Liver (tissue), 9 donors: Measurements from ENCODE around the gene ENTHD1. TPM values are rescaled to one million over a fixed set of nuclear protein-coding genes. Genes with fewer than 3 reads are reported as not detected.

Source experiments
- DNase-seq: peaks from one replicate; pipeline ENCODE4 v3.0.0-alpha.2; 2017; ENCODE audit warnings: low spot score
- H3K27ac ChIP-seq, 2 donors: one replicate each; pipeline ENCODE4 v1.7.0; 2013; ENCODE audit warnings: inconsistent platforms in 2 of 2, low read length in 2 of 2, control low read depth in 1 of 2, low read depth in 1 of 2, mild to moderate bottlenecking in 1 of 2
- H3K27me3 ChIP-seq, 4 donors: one replicate each; pipeline versions ENCODE4 v1.6.1 to v1.7.0; 2013; ENCODE audit warnings: low read length in 3 of 4, inconsistent platforms in 1 of 4, mild to moderate bottlenecking in 1 of 4, moderate library complexity in 1 of 4; ENCODE audit not compliant: control insufficient read depth in 4 of 4, insufficient read depth in 4 of 4
- H3K36me3 ChIP-seq, 4 donors: one replicate each; pipeline versions ENCODE4 v1.6.1 to v1.7.0; 2013; ENCODE audit warnings: low read length in 3 of 4, mild to moderate bottlenecking in 3 of 4, low read depth in 1 of 4, moderate library complexity in 1 of 4; ENCODE audit not compliant: control insufficient read depth in 4 of 4, insufficient read depth in 3 of 4
- H3K4me1 ChIP-seq, 4 donors: one replicate each; pipeline versions ENCODE4 v1.6.1 to v1.7.0; 2013; ENCODE audit warnings: low read length in 3 of 4, mild to moderate bottlenecking in 3 of 4, moderate library complexity in 1 of 4; ENCODE audit not compliant: control insufficient read depth in 4 of 4, insufficient read depth in 4 of 4
- H3K4me3 ChIP-seq, 3 donors: one replicate each; pipeline versions ENCODE4 v1.6.1 to v1.7.0; 2013; ENCODE audit warnings: low read length in 3 of 3, control low read depth in 1 of 3, low read depth in 1 of 3, mild to moderate bottlenecking in 1 of 3
- H3K9ac ChIP-seq, 2 donors: one replicate each; pipeline ENCODE4 v1.7.0; 2013; ENCODE audit warnings: low read length in 2 of 2, mild to moderate bottlenecking in 2 of 2, moderate library complexity in 2 of 2, control low read depth in 1 of 2, low read depth in 1 of 2
- H3K9me3 ChIP-seq, 4 donors: one replicate each; pipeline versions ENCODE4 v1.6.1 to v1.7.0; 2013; ENCODE audit warnings: low read length in 3 of 4; ENCODE audit not compliant: control insufficient read depth in 4 of 4
- EGR1 ChIP-seq, 2 donors: IDR thresholded peaks; 2 replicates each; pipeline ENCODE4 v1.6.1; 2016 to 2018; ENCODE audit warnings: antibody characterized with exemption in 2 of 2, low read depth in 2 of 2
- FOXA1 ChIP-seq: IDR thresholded peaks from 2 replicates; pipeline ENCODE4 v1.6.1; 2016; ENCODE audit warnings: antibody characterized with exemption
- FOXA2 ChIP-seq: IDR thresholded peaks from 2 replicates; pipeline ENCODE4 v1.6.1; 2016; ENCODE audit warnings: antibody characterized with exemption
- GABPA ChIP-seq, 2 donors: IDR thresholded peaks in 1 of 2; conservative IDR thresholded peaks in 1 of 2; 2 replicates each; pipeline ENCODE4 v1.6.1; 2016; ENCODE audit warnings: antibody characterized with exemption in 2 of 2, mild to moderate bottlenecking in 1 of 2, moderate library complexity in 1 of 2
- HNF4A ChIP-seq, 2 donors: conservative IDR thresholded peaks; 2 replicates each; pipeline ENCODE4 v1.6.1; 2016; ENCODE audit warnings: antibody characterized with exemption in 2 of 2, mild to moderate bottlenecking in 2 of 2
- HNF4G ChIP-seq: IDR thresholded peaks from 2 replicates; pipeline ENCODE4 v1.6.1; 2016; ENCODE audit warnings: antibody characterized with exemption
- JUND ChIP-seq, 2 donors: IDR thresholded peaks; 2 replicates each; pipeline ENCODE4 v1.6.1; 2016; ENCODE audit warnings: antibody characterized with exemption in 2 of 2
- NR2F2 ChIP-seq: IDR thresholded peaks from 2 replicates; pipeline ENCODE4 v1.6.1; 2016; ENCODE audit warnings: antibody characterized with exemption
- RAD21 ChIP-seq, 2 donors: IDR thresholded peaks; 2 replicates each; pipeline ENCODE4 v1.6.1; 2016; ENCODE audit warnings: antibody characterized with exemption in 2 of 2, mild to moderate bottlenecking in 2 of 2
- RXRA ChIP-seq, 2 donors: IDR thresholded peaks; 2 replicates each; pipeline ENCODE4 v1.6.1; 2017 to 2018; ENCODE audit warnings: antibody characterized with exemption in 2 of 2, mild to moderate bottlenecking in 1 of 2
- SP1 ChIP-seq: IDR thresholded peaks from 2 replicates; pipeline ENCODE4 v1.6.1; 2018; ENCODE audit warnings: antibody characterized with exemption, mild to moderate bottlenecking
- TAF1 ChIP-seq: conservative IDR thresholded peaks from 2 replicates; pipeline ENCODE4 v1.6.1; 2016; ENCODE audit warnings: antibody characterized with exemption, mild to moderate bottlenecking
- YY1 ChIP-seq: IDR thresholded peaks from 2 replicates; pipeline ENCODE4 v1.6.1; 2016; ENCODE audit warnings: antibody characterized with exemption, mild to moderate bottlenecking
- WGBS: extraction: QIAGEN DNeasy Blood & Tissue Kit; methylation state at CpG from one replicate; pipeline ENCODE4 v1.1.7; 2013; 5-methylcytosine and 5-hydroxymethylcytosine counted together
- polyA plus RNA-seq, 2 donors: library from polyadenylated mRNA; stranded (reverse) in 1 of 2; unstranded in 1 of 2; fragments of 200-250 nt in 1 of 2; fragments of >200 nt in 1 of 2; fragmentation: Nextera tagmentation in 1 of 2; extraction: Ambion mirVana in 1 of 2; gene quantifications; one replicate each; pipeline versions ENCODE4 v1.2.1 to v1.2.3, GENCODE V29; 2013 to 2015
- total RNA-seq, 2 donors: library from RNA; depleted of rRNA; stranded (reverse); fragments of >200 nt; gene quantifications; one replicate each; pipeline ENCODE4 v1.2.3, GENCODE V29; 2014
- TF ChIP-seq, protein P1 (sequence below): fragments of 150-350 bp; IDR thresholded peaks from 2 replicates; pipeline ENCODE4 v1.5.1; 2017; ENCODE audit warnings: improper control_type of control experiment, low read depth, low read length; ENCODE audit not compliant: missing input control
- TF ChIP-seq, protein P2 (sequence below): IDR thresholded peaks from 2 replicates; pipeline ENCODE4 v1.6.1; 2016; ENCODE audit warnings: antibody characterized with exemption, mild to moderate bottlenecking
- TF ChIP-seq, protein P3 (sequence below): IDR thresholded peaks from 2 replicates; pipeline ENCODE4 v1.6.1; 2016; ENCODE audit warnings: antibody characterized with exemption
- TF ChIP-seq, protein P4 (sequence below): IDR thresholded peaks from 2 replicates; pipeline ENCODE4 v1.6.1; 2016; ENCODE audit warnings: antibody characterized with exemption
- donor health status: healthy.
- donor health status: healthy.
- donor health status: healthy.
- donor health status: healthy.
- donor health status: healthy.

ENTHD1 gene
- total and polyA plus RNA-seq, 4 donors, result not detected

DNA sequence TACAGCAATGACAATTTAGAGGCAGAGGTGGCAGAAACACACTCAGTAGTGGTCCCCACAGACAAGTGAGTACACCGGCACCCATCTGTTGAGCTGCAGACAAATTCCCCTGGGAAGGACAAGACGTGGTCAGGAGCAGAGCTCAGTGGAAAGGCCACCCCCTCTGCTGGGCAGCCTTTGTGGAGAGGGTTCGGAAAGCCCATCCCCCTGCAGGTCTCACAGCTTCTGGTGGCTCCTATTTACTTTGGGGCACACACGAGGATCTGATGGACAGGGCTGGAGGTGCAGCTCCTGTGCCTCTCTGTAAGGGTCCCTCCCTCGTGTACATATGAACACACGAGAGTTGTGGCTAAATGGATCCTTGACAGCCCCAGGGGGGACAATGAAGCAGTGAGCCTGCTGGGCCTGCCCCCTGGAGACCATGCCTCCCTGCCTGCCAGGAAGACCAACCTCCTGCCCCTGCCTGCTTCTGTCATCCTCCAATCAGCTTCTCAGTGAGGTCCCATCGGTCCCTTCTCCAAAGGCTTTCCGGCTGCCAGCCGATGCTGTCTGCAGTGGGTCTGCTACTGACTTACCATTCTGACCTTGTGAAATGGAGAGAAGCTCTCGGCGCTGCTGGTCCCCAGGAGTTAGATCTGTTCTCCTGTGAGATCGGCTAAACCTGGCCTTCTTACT is 161.5 kb downstream of the ENTHD1 start:
- H3K9me3 ChIP-seq, result no peaks in the 10 kb centered on the region
- peaks cover 0 to 13% (median 0%) of the 10 kb centered on the region in 4 donors for H3K27me3 ChIP-seq
- TF ChIP-seq JUND (IDR thresholded peaks at IDR 0.05) (no peak), SP1 (no peak), TAF1 (no peak), HNF4A (conservative IDR thresholded peaks at IDR 0.05) (no peak), YY1 (no peak), FOXA1 (no peak), RAD21 (IDR thresholded peaks at IDR 0.05) (no peak), RXRA (IDR thresholded peaks at IDR 0.05) (no peak), EGR1 (IDR thresholded peaks at IDR 0.05; ENCODE audit: low read depth in 2 of 2) (no peak), NR2F2 (no peak), FOXA2 (no peak), HNF4G (no peak), GABPA (IDR thresholded peaks at IDR 0.05 in 1 of 2, conservative IDR thresholded peaks at IDR 0.05 in 1 of 2) (no peak)
- TF ChIP-seq, protein P1, sequence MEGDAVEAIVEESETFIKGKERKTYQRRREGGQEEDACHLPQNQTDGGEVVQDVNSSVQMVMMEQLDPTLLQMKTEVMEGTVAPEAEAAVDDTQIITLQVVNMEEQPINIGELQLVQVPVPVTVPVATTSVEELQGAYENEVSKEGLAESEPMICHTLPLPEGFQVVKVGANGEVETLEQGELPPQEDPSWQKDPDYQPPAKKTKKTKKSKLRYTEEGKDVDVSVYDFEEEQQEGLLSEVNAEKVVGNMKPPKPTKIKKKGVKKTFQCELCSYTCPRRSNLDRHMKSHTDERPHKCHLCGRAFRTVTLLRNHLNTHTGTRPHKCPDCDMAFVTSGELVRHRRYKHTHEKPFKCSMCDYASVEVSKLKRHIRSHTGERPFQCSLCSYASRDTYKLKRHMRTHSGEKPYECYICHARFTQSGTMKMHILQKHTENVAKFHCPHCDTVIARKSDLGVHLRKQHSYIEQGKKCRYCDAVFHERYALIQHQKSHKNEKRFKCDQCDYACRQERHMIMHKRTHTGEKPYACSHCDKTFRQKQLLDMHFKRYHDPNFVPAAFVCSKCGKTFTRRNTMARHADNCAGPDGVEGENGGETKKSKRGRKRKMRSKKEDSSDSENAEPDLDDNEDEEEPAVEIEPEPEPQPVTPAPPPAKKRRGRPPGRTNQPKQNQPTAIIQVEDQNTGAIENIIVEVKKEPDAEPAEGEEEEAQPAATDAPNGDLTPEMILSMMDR, result no peak
- TF ChIP-seq, protein P2, sequence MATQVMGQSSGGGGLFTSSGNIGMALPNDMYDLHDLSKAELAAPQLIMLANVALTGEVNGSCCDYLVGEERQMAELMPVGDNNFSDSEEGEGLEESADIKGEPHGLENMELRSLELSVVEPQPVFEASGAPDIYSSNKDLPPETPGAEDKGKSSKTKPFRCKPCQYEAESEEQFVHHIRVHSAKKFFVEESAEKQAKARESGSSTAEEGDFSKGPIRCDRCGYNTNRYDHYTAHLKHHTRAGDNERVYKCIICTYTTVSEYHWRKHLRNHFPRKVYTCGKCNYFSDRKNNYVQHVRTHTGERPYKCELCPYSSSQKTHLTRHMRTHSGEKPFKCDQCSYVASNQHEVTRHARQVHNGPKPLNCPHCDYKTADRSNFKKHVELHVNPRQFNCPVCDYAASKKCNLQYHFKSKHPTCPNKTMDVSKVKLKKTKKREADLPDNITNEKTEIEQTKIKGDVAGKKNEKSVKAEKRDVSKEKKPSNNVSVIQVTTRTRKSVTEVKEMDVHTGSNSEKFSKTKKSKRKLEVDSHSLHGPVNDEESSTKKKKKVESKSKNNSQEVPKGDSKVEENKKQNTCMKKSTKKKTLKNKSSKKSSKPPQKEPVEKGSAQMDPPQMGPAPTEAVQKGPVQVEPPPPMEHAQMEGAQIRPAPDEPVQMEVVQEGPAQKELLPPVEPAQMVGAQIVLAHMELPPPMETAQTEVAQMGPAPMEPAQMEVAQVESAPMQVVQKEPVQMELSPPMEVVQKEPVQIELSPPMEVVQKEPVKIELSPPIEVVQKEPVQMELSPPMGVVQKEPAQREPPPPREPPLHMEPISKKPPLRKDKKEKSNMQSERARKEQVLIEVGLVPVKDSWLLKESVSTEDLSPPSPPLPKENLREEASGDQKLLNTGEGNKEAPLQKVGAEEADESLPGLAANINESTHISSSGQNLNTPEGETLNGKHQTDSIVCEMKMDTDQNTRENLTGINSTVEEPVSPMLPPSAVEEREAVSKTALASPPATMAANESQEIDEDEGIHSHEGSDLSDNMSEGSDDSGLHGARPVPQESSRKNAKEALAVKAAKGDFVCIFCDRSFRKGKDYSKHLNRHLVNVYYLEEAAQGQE, result no peak
- H3K4me1 ChIP-seq, result no peaks in the 10 kb centered on the region
- WGBS, result 43% methylated on average over 12 of the region's 12 CpGs
- no peak overlapping the region for H3K27ac ChIP-seq
- H3K9ac ChIP-seq, result no peak overlapping the region
- no peak for DNase-seq
- H3K4me3 ChIP-seq, result no peak overlapping the region
- no peaks in the 10 kb centered on the region for H3K36me3 ChIP-seq

DNA sequence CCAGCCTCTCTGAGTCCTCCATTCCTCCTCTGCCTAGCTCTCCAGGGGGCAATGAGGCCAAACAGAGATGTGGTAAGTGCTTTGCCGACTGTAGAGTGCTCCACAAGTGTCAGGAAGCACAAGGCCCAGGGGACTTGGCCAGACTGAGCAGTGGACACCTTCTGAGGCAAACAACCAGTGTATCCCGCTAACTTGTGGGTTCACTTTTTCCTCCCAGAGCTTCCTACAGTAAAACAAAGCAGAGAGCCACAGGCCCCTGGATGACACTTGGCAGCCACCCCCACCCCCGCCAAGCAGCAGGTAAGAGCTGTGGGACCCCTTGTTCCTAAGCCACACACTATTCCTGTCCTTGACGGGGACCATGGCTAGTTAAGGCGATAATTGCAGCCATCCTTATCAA is 162.1 kb downstream of the ENTHD1 start:
- Histone ChIP-seq H3K9me3 (no peaks in the 10 kb centered on the region), H3K27ac (no peak overlapping the region), H3K9ac (no peak overlapping the region), H3K27me3 (peaks cover 0 to 9% (median 0%) of the 10 kb centered on the region in 4 donors), H3K4me3 (no peak overlapping the region), H3K4me1 (no peaks in the 10 kb centered on the region), H3K36me3 (no peaks in the 10 kb centered on the region)
- 78% methylated on average over 5 of the region's 5 CpGs for WGBS
- no peak for DNase-seq
- TF ChIP-seq JUND (IDR thresholded peaks at IDR 0.05) (no peak), HNF4G (no peak), TAF1 (no peak), EGR1 (IDR thresholded peaks at IDR 0.05; ENCODE audit: low read depth in 2 of 2) (no peak), FOXA2 (no peak), RAD21 (IDR thresholded peaks at IDR 0.05) (no peak), SP1 (no peak), GABPA (IDR thresholded peaks at IDR 0.05 in 1 of 2, conservative IDR thresholded peaks at IDR 0.05 in 1 of 2) (no peak), YY1 (no peak), NR2F2 (no peak), RXRA (IDR thresholded peaks at IDR 0.05) (no peak)
- TF ChIP-seq, protein P3, sequence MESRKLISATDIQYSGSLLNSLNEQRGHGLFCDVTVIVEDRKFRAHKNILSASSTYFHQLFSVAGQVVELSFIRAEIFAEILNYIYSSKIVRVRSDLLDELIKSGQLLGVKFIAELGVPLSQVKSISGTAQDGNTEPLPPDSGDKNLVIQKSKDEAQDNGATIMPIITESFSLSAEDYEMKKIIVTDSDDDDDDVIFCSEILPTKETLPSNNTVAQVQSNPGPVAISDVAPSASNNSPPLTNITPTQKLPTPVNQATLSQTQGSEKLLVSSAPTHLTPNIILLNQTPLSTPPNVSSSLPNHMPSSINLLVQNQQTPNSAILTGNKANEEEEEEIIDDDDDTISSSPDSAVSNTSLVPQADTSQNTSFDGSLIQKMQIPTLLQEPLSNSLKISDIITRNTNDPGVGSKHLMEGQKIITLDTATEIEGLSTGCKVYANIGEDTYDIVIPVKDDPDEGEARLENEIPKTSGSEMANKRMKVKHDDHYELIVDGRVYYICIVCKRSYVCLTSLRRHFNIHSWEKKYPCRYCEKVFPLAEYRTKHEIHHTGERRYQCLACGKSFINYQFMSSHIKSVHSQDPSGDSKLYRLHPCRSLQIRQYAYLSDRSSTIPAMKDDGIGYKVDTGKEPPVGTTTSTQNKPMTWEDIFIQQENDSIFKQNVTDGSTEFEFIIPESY, result no peak
- TF ChIP-seq, protein P2, result no peak
- TF ChIP-seq, protein P1, result no peak
- TF ChIP-seq, protein P4, sequence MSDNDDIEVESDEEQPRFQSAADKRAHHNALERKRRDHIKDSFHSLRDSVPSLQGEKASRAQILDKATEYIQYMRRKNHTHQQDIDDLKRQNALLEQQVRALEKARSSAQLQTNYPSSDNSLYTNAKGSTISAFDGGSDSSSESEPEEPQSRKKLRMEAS, result no peak
